ENCODE measurements around the gene STAMBP.

STAMBP gene

DNA sequence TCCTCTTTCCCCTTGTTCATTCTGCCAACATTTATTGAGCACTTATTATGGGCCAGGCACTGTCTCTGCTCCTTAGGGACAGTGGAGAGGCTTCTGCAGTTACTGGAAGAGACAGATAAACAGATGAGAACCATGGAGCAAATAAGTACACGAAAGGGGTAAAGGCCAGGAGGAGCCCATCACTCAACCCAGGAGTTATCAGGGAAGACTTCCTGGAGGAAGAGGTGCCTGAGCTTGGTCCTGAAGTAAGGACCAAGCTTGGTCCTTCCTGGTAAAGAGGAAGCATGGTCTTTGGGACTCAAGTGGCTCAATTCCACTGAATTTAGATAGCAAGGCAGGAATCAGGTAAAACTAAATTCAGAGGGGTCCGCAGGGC is 65.7 kb downstream of the STAMBP start:
- no peak for ATAC-seq (ENCODE audit: low read depth)
- Histone ChIP-seq H3K36me3 (ENCODE audit: low read depth) (no peaks in the 10 kb centered on the region), H3K9me3 (ENCODE audit: severe bottlenecking) (no peaks in the 10 kb centered on the region), H3K4me3 (ENCODE audit: severe bottlenecking) (no peak overlapping the region), H3K4me1 (ENCODE audit: insufficient read depth, poor library complexity, severe bottlenecking) (no peaks in the 10 kb centered on the region), H3K27me3 (ENCODE audit: insufficient read depth, poor library complexity, severe bottlenecking) (no peaks in the 10 kb centered on the region), H3K27ac (ENCODE audit: poor library complexity, severe bottlenecking) (no peak overlapping the region)
- TF ChIP-seq, protein P1, sequence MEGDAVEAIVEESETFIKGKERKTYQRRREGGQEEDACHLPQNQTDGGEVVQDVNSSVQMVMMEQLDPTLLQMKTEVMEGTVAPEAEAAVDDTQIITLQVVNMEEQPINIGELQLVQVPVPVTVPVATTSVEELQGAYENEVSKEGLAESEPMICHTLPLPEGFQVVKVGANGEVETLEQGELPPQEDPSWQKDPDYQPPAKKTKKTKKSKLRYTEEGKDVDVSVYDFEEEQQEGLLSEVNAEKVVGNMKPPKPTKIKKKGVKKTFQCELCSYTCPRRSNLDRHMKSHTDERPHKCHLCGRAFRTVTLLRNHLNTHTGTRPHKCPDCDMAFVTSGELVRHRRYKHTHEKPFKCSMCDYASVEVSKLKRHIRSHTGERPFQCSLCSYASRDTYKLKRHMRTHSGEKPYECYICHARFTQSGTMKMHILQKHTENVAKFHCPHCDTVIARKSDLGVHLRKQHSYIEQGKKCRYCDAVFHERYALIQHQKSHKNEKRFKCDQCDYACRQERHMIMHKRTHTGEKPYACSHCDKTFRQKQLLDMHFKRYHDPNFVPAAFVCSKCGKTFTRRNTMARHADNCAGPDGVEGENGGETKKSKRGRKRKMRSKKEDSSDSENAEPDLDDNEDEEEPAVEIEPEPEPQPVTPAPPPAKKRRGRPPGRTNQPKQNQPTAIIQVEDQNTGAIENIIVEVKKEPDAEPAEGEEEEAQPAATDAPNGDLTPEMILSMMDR (IDR thresholded peaks at IDR 0.05; ENCODE audit: poor library complexity, severe bottlenecking) = no peak
- DNase-seq (ENCODE audit: low spot score) = no peak

DNA sequence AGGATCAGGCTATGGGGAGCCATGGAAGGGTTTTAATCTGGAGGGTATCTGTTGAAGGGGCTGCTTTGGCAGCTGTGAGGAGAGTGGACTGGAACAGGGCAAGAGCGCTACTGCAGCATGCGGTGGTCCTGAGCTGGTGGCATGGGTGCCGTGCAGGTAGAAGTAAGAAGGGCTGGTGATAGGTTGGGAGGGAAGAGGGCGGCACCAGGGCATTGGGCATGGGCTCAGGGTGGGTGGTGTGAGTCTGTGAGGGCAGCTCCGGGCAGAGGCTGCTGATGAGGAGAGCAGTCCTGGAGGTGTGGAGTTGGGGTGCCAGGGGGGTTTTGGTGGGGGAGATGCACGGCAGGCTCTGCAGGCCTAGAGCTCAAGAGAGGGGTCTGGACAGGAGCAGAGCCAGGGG is 66.1 kb downstream of the STAMBP start:
- no peak for ATAC-seq (ENCODE audit: low read depth)
- Histone ChIP-seq H3K27me3 (ENCODE audit: insufficient read depth, poor library complexity, severe bottlenecking) (no peaks in the 10 kb centered on the region), H3K9me3 (ENCODE audit: severe bottlenecking) (no peaks in the 10 kb centered on the region), H3K4me1 (ENCODE audit: insufficient read depth, poor library complexity, severe bottlenecking) (no peaks in the 10 kb centered on the region), H3K36me3 (ENCODE audit: low read depth) (no peaks in the 10 kb centered on the region), H3K4me3 (ENCODE audit: severe bottlenecking) (no peak overlapping the region), H3K27ac (ENCODE audit: poor library complexity, severe bottlenecking) (no peak overlapping the region)
- TF ChIP-seq, protein P1 (IDR thresholded peaks at IDR 0.05; ENCODE audit: poor library complexity, severe bottlenecking) = no peak
- DNase-seq (ENCODE audit: low spot score) = no peak

DNA sequence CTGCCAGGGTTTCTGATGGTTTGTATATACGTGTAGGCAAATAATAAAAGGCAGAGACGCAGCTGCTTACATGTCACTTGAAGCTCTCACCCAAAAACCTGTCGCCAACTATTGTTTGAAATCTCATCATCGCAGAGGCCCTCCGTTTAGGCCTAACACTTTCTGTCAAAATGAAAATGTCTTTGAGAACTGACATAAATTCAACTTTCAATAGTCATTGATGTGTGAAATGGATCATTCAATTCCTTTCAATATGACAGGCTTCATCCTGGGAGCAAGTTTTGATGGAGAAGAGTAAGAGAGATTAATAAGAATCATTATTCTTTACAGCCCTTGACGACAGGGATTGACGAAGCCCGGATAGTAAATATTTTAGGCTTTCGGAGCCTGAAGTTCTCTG is 66.7 kb downstream of the STAMBP start:
- Histone ChIP-seq H3K4me1 (ENCODE audit: insufficient read depth, poor library complexity, severe bottlenecking) (no peaks in the 10 kb centered on the region), H3K4me3 (ENCODE audit: severe bottlenecking) (no peak overlapping the region), H3K9me3 (ENCODE audit: severe bottlenecking) (no peaks in the 10 kb centered on the region), H3K27me3 (ENCODE audit: insufficient read depth, poor library complexity, severe bottlenecking) (no peaks in the 10 kb centered on the region), H3K36me3 (ENCODE audit: low read depth) (no peaks in the 10 kb centered on the region), H3K27ac (ENCODE audit: poor library complexity, severe bottlenecking) (no peak overlapping the region)
- no peak for DNase-seq (ENCODE audit: low spot score)
- no peak for ATAC-seq (ENCODE audit: low read depth)
- TF ChIP-seq, protein P1 (IDR thresholded peaks at IDR 0.05; ENCODE audit: poor library complexity, severe bottlenecking) = no peak

DNA sequence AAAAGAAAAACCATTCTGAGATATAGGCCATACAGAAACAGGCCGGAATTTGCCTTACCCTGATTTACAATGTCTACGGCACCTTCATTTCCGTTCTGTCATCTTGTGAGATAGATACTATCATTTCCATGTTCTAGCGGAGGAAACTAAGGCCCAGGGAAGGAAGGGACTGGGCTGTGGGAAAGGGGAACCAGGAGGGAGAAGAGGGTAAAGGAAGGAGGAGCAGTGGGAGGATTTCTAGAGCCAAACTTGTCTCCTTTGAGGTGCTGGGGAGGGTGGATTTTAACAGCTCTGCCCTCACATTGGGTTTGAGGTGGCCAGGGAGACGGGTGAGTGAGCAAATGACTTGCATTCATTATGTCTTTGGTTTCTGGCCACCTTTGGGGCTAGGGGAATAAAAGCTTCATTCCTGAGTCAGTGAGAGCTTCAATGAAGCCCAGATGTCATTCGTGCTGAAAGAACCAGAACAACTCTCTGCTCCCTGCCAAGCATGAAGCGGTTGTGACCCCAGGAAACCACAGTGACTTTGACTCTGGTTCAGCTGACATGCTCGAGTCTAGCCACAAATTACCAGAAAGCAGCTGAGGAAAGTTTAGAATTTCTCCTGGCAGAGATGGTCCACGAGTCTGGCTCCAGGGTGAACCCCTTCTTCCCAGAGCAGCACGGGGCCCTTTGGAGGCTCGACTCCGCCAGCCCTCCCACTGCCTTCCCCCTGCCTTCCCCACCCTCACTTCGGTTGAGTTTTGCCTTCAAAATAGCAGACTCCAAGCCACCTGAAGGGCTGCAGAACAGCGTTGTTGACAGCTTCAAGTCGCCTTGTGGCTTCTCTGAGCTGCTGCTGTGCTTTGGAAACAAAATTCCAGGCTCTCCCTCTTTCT is 67.8 kb downstream of the STAMBP start:
- no peaks in the 10 kb centered on the region for H3K4me1 ChIP-seq (ENCODE audit: insufficient read depth, poor library complexity, severe bottlenecking)
- no peak overlapping the region for H3K27ac ChIP-seq (ENCODE audit: poor library complexity, severe bottlenecking)
- TF ChIP-seq, protein P1 (IDR thresholded peaks at IDR 0.05; ENCODE audit: poor library complexity, severe bottlenecking) = no peak
- no peaks in the 10 kb centered on the region for H3K9me3 ChIP-seq (ENCODE audit: severe bottlenecking)
- no peak for DNase-seq (ENCODE audit: low spot score)
- no peaks in the 10 kb centered on the region for H3K27me3 ChIP-seq (ENCODE audit: insufficient read depth, poor library complexity, severe bottlenecking)
- H3K36me3 ChIP-seq (ENCODE audit: low read depth) = no peaks in the 10 kb centered on the region
- no peak for ATAC-seq (ENCODE audit: low read depth)
- H3K4me3 ChIP-seq (ENCODE audit: severe bottlenecking) = no peak overlapping the region

DNA sequence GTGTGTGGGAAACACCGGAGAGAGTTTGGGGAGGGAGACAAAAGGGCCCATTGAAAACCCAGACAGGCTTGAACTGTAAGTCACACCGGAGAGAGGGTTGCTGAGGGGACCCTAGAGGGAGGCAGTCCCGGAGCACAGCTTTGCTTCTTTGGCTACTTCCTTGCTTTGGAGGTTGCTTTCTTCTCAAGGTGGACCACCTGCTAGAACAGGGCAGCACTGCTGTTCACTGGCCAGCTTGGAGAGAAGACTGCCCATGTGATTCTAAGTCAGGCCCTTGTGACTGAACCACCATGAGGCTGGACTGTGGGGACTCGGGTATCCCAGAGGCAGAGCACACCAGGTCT is 68.5 kb downstream of the STAMBP start:
- no peak overlapping the region for H3K27ac ChIP-seq (ENCODE audit: poor library complexity, severe bottlenecking)

More for the DNA sequence above, 68.5 kb downstream of the STAMBP start:
- no peaks in the 10 kb centered on the region for H3K4me1 ChIP-seq (ENCODE audit: insufficient read depth, poor library complexity, severe bottlenecking)
- DNase-seq (ENCODE audit: low spot score) (no peak), ATAC-seq (ENCODE audit: low read depth) (no peak)
- TF ChIP-seq, protein P1 (IDR thresholded peaks at IDR 0.05; ENCODE audit: poor library complexity, severe bottlenecking) = no peak
- H3K27me3 ChIP-seq (ENCODE audit: insufficient read depth, poor library complexity, severe bottlenecking) = no peaks in the 10 kb centered on the region
- H3K4me3 ChIP-seq (ENCODE audit: severe bottlenecking) = no peak overlapping the region
- no peaks in the 10 kb centered on the region for H3K9me3 ChIP-seq (ENCODE audit: severe bottlenecking)
- no peaks in the 10 kb centered on the region for H3K36me3 ChIP-seq (ENCODE audit: low read depth)
